ENCODE data around the gene ESRRG. TPM values are rescaled to one million over a fixed set of nuclear protein-coding genes. Genes with fewer than 3 reads are reported as not detected.

The ESRRG gene
- total RNA-seq, 6 experiments from 2014 or later, result 0.11 to 1.9 (median 0.18) TPM

- WGBS (ENCODE audit: insufficient coverage, low coverage, low lambda C conversion rate, missing lambda C conversion rate), result 36% methylated on average over 5 of the region's 5 CpGs
- intact Hi-C loops (cut with DNase I), result no loop called here
Observed at GRCh38 chr1:216607067-216607697, 116.0 kb downstream of the ESRRG start.

DNA sequence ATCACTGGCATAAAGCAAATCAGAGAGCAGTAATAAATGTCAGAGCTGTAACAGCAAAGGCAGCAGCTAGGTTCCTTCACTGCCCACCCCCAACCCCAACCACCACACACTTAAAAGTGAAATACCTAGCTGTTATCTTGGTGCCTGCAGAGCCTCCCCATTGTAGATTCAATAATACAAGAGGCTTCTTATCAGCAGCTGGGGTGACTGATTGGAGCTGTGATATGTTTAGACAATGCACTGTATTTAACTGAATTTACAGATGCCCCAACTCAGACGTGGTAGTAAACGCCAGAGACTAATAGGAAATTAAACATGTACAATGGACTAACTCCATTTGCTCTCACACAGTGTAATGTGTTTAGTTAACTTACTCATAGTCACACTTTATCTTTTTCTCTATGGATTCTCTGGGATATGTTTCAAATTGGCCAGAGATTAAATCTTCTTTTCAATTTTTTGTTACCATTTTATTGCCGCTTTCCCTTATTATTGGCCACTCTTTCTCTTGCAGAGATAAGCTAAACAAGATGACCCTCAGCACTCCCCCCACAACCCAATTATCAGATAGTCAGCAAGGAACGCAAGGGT lies 117.1 kb downstream of the ESRRG start:
- WGBS (ENCODE audit: insufficient coverage, low coverage, low lambda C conversion rate, missing lambda C conversion rate), result 53% methylated on average over 4 of the region's 4 CpGs
- Histone ChIP-seq H3K27me3 (no peaks in the 10 kb centered on the region), H3K27ac (no peak overlapping the region), H3K4me3 (no peak overlapping the region), H3K9me3 (no peaks in the 10 kb centered on the region), H3K4me1 (no peaks in the 10 kb centered on the region), H3K36me3 (no peaks in the 10 kb centered on the region)
- no peak for TF ChIP-seq POLR2A (IDR thresholded peaks at IDR 0.05)
- TF ChIP-seq, protein P1, sequence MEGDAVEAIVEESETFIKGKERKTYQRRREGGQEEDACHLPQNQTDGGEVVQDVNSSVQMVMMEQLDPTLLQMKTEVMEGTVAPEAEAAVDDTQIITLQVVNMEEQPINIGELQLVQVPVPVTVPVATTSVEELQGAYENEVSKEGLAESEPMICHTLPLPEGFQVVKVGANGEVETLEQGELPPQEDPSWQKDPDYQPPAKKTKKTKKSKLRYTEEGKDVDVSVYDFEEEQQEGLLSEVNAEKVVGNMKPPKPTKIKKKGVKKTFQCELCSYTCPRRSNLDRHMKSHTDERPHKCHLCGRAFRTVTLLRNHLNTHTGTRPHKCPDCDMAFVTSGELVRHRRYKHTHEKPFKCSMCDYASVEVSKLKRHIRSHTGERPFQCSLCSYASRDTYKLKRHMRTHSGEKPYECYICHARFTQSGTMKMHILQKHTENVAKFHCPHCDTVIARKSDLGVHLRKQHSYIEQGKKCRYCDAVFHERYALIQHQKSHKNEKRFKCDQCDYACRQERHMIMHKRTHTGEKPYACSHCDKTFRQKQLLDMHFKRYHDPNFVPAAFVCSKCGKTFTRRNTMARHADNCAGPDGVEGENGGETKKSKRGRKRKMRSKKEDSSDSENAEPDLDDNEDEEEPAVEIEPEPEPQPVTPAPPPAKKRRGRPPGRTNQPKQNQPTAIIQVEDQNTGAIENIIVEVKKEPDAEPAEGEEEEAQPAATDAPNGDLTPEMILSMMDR (IDR thresholded peaks at IDR 0.05), result no peak
- no peak for ATAC-seq
- intact Hi-C loops (cut with DNase I), result no loop called here
- DNase-seq, result no peak

More at GRCh38 chr1:216607067-216607697, 116.0 kb downstream of the ESRRG start:
- Histone ChIP-seq H3K27ac (no peak overlapping the region), H3K36me3 (no peaks in the 10 kb centered on the region), H3K4me3 (no peak overlapping the region), H3K4me1 (no peaks in the 10 kb centered on the region), H3K27me3 (no peaks in the 10 kb centered on the region), H3K9me3 (no peaks in the 10 kb centered on the region)
- TF ChIP-seq, protein P1 (IDR thresholded peaks at IDR 0.05), result no peak
- TF ChIP-seq POLR2A (IDR thresholded peaks at IDR 0.05), result no peak
- DNase-seq (no peak), ATAC-seq (no peak)

- Histone ChIP-seq H3K36me3 (no peaks in the 10 kb centered on the region), H3K4me1 (no peaks in the 10 kb centered on the region), H3K27me3 (no peaks in the 10 kb centered on the region), H3K9me3 (no peaks in the 10 kb centered on the region), H3K4me3 (no peak overlapping the region), H3K27ac (no peak overlapping the region)
- WGBS (ENCODE audit: insufficient coverage, low coverage, low lambda C conversion rate, missing lambda C conversion rate), result 64% methylated on average over 1 of the region's 1 CpG
- ATAC-seq (no peak), DNase-seq (no peak)
- no peak for TF ChIP-seq POLR2A (IDR thresholded peaks at IDR 0.05)
- TF ChIP-seq, protein P1 (IDR thresholded peaks at IDR 0.05), result no peak
- intact Hi-C loops (cut with DNase I), result no loop called here
Observed at GRCh38 chr1:216604771-216605170, 118.5 kb downstream of the ESRRG start.

DNA sequence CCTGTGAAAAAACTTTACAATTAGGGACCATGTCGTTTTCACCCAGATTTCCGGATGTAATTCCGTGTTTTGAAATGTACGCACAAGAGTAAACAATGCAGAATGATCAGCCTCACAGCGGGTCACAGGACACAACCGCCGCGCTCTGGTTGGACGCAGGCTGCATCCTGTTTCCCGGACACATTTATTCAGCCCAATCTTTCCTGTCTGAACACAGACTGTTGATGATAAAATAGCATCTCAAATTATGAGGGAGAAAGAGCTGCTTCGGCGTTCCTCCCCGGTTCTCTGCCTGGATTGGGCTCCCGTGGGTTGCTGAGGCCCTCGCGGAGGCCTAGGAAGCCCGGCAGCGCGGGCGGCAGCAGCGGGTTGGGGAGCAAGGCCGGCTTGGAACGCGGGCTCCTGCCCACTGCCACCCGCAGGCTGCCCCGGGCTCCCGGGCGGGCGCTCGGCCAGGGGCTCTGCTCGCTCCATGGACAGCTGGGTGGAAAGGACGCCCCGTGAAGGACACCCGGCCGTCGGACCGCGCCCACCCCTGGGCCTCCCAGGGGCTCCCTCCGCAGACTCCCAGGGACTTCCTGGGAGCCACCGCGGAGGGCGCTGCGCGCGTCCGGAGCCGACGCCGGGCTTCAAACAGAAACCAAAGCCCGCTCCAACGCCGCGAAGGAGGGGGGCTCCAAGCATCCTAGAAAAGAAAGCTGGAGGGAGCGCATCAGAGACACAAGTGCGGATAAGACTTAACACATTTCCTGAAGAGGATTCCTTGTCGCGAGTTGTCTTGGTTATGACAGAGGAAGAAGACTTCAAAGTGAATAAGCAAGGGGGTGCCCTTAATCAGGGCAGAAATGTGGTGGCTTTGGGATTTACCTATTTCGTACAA lies 122.3 kb downstream of the ESRRG start:
- peak; percentile 80 to 85 (median 81) for DNase-seq
- H3K4me3 ChIP-seq, result peak overlapping the region; percentile 56 to 80 (median 68)
- TF ChIP-seq POLR2A (IDR thresholded peaks at IDR 0.05), result peak; percentile 76
- TF ChIP-seq, protein P1 (IDR thresholded peaks at IDR 0.05), result peak; percentile 22 to 50 (median 48)
- WGBS (ENCODE audit: insufficient coverage, low coverage, low lambda C conversion rate, missing lambda C conversion rate), result 2% methylated on average over 26 of the region's 58 CpGs
- H3K27me3 ChIP-seq, result no peaks in the 10 kb centered on the region
- no peaks in the 10 kb centered on the region for H3K9me3 ChIP-seq
- peak overlapping the region; percentile 84 to 95 (median 95) for H3K27ac ChIP-seq
- ATAC-seq, result peak; percentile 94 to 96 (median 95)
- H3K36me3 ChIP-seq, result no peaks in the 10 kb centered on the region
- intact Hi-C loops (cut with DNase I), result no loop called here
- no peaks in the 10 kb centered on the region for H3K4me1 ChIP-seq
